Measurements from ENCODE around the gene TSPEAR.

The TSPEAR gene

GRCh38 chr21:44718093-44718492, 6.7 kb upstream of the TSPEAR start:
- DNase-seq = no peak

- no peak for DNase-seq
Measured at GRCh38 chr21:44716984-44717383, 5.6 kb upstream of the TSPEAR start.

- DNase-seq = no peak
Measured at GRCh38 chr21:44714905-44715304, 3.5 kb upstream of the TSPEAR start.

- peak; percentile 17 for DNase-seq
Measured at GRCh38 chr21:44713846-44714245, 2.5 kb upstream of the TSPEAR start.

- peak; percentile 17 for DNase-seq
Measured at GRCh38 chr21:44713130-44713529, 1.8 kb upstream of the TSPEAR start.

GRCh38 chr21:44712203-44713028, 1.0 kb upstream of the TSPEAR start:
- peak; percentile 22 for DNase-seq

- peak; percentile 28 for DNase-seq
Measured at GRCh38 chr21:44710756-44711326, 531 bp downstream of the TSPEAR start.

- peak; percentile 17 for DNase-seq
Measured at GRCh38 chr21:44710294-44710665, 1.1 kb downstream of the TSPEAR start.

- DNase-seq = peak; percentile 23
Measured at GRCh38 chr21:44709426-44710293, 1.7 kb downstream of the TSPEAR start.

- peak; percentile 17 for DNase-seq
Measured at GRCh38 chr21:44708866-44709425, 2.4 kb downstream of the TSPEAR start.

- DNase-seq = peak; percentile 30
Measured at GRCh38 chr21:44708213-44708865, 3.0 kb downstream of the TSPEAR start.

- DNase-seq = peak; percentile 19
Measured at GRCh38 chr21:44706706-44707581, 4.4 kb downstream of the TSPEAR start.

GRCh38 chr21:44706026-44706705, 5.2 kb downstream of the TSPEAR start:
- peak; percentile 22 for DNase-seq

- no peak for DNase-seq
Measured at GRCh38 chr21:44704636-44705001, 6.8 kb downstream of the TSPEAR start.

GRCh38 chr21:44703731-44704635, 7.4 kb downstream of the TSPEAR start:
- DNase-seq = peak; percentile 21

GRCh38 chr21:44702973-44703730, 8.2 kb downstream of the TSPEAR start:
- peak; percentile 16 for DNase-seq

- peak; percentile 25 for DNase-seq
Measured at GRCh38 chr21:44702111-44702972, 9.0 kb downstream of the TSPEAR start.

GRCh38 chr21:44701541-44701940, 9.8 kb downstream of the TSPEAR start:
- no peak for DNase-seq
